ENCODE results near the gene COL12A1.

Gene COL12A1

DNA sequence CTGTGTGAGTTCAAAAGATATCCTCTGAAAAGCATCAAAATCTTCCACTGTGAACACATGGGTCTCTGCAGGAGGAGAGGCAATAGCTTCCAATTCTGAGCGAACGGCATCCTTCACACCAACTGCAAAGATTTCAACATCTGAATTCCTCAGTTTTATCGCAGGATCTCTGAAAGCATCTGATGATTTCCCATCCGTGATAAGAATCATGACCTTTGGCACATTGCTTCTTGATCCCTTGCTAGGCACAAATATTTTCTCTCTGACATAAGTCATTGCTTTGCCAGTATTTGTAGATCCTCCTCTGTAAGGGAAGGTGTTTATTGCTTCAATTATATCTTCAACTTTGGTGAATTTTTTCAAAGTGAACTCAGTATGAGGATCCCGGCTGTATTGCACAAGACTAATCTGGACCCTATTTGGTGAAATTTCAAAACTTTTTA lies 22.7 kb downstream of the COL12A1 start:
- no peak for DNase-seq (ENCODE audit: insufficient read length, low spot score)
- FAIRE-seq = no peak

DNA sequence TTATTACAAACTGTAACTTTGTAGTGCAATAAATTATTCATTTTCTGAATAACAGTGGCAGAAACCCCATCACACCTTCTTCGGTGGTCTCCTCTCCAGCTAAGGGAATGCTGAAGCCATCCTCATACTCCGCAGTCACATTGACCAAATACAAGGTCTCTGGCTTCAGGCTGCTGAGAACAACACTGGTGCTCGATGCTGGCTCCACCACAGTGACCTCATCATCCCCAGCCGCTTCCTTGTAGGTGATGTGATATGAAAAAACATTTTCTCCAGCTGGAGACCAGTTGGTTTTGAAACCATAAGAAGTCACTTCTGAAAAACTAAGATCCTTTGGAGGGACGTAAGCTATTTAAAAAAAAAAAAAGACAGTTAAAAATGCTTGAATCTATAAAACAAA lies 25.0 kb downstream of the COL12A1 start:
- no peak for DNase-seq (ENCODE audit: insufficient read length, low spot score)
- no peak for FAIRE-seq

GRCh38 chr6:75178757-75179156 lies 27.1 kb downstream of the COL12A1 start:
- DNase-seq (ENCODE audit: insufficient read length, low spot score) = no peak
- FAIRE-seq = no peak

GRCh38 chr6:75176076-75176582 lies 29.7 kb downstream of the COL12A1 start:
- FAIRE-seq (no peak), DNase-seq (ENCODE audit: insufficient read length, low spot score) (no peak)

GRCh38 chr6:75171986-75172385 lies 33.9 kb downstream of the COL12A1 start:
- FAIRE-seq = no peak
- DNase-seq (ENCODE audit: insufficient read length, low spot score) = no peak

DNA sequence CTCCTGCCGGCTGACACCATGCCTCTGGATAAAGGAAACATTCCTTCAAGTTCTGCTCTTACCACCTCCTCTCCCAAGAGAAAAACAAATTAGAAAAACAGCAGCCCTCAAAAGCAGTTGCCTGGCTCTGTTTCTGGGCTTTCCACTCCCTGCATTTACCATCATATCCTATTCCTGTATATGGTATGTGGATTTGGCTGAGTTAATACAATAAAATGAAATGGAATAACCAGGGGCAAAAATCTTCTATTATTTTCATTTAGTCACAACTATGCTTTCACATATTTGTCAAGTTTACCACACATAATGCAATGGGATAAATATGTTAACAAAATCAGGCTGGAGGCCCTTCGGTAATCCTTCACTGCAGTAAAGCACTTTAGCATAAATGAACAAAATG lies 34.3 kb downstream of the COL12A1 start:
- DNase-seq (ENCODE audit: insufficient read length, low spot score) = no peak
- no peak for FAIRE-seq

DNA sequence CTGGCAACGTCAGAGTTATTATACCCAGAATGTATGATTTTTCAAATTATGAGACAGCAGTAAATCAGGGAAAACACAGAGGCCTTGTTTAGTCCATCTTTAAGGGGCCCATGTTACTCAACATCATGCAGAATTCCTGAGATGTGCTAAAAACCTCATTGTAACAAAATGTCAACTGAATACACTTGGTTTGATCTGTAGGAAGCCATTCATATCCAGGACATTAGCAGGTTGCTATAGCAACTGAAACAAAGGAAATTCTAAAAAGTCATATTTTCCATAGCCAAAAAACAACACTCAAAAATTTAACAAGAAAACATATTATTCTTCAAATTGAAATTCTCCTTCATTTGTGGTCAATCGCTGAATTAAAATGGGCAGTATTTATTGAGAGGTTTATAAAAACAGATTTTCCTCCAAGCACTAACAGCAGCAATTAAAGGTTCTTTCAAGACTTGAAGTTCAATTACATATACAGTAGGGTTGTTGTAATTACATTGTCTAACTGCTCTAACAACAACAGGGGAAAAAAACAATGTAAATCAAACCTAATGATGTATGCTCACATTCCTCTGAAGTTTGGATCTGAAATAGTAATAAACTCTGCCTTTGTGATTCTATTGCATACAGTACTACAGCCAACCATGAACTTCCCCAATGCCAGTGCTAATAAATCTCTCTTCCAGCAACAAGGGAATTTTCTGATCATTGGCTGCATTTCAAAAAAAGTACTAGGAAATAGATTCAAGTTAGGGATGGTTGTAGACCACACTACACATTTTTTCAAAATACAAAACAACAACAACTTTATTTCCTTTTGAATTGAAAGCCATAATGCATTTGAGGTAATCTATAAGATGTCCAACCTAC lies 34.9 kb downstream of the COL12A1 start:
- DNase-seq (ENCODE audit: insufficient read length, low spot score) = no peak
- no peak for FAIRE-seq

- DNase-seq (ENCODE audit: insufficient read length, low spot score) = no peak
- FAIRE-seq = no peak
These were observed 35.9 kb downstream of the COL12A1 start for GRCh38 chr6:75169689-75170586.

- FAIRE-seq = no peak
- DNase-seq (ENCODE audit: insufficient read length, low spot score) = no peak
These were observed 38.0 kb downstream of the COL12A1 start for GRCh38 chr6:75167851-75168250.

DNA sequence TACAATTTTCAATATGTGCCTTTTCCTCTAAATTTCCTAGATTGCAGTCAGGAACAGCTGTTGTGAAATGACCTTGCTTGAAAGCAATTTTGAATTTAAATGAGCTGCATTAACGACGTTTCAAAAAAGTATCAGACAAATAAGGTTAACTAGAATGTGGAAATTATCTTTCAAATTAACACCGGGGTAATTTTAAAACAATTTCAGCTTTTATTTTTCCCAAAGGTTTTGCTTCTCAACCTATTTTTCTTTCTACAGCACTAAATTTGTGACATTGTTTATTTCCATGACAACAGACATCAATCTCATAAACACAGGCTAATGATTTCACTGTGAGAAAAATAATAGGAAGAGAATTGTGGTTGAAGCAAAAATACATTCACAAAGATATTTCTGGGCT lies 38.5 kb downstream of the COL12A1 start:
- DNase-seq (ENCODE audit: insufficient read length, low spot score) (no peak), FAIRE-seq (no peak)

DNA sequence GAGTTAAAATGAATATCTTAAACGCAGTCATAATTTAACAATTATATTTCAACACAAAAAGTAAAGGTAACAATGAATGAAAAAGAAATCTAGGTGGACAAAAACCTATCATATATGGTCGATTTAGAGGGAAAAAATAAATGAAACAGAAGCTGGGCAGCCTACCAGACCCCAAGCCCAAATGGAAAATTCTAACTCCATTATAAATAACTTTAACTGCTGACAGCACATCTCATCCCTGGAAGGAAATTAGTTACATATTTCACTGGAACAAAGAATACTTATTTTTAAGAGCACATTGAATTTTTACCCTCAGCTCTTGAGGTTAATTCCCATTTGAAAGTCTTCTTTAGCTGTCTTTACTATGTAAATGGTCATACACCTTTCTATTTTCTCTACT lies 39.1 kb downstream of the COL12A1 start:
- DNase-seq (ENCODE audit: insufficient read length, low spot score) (no peak), FAIRE-seq (no peak)

- DNase-seq (ENCODE audit: insufficient read length, low spot score) (no peak), FAIRE-seq (no peak)
These were observed 39.6 kb downstream of the COL12A1 start for GRCh38 chr6:75166236-75166635.

DNA sequence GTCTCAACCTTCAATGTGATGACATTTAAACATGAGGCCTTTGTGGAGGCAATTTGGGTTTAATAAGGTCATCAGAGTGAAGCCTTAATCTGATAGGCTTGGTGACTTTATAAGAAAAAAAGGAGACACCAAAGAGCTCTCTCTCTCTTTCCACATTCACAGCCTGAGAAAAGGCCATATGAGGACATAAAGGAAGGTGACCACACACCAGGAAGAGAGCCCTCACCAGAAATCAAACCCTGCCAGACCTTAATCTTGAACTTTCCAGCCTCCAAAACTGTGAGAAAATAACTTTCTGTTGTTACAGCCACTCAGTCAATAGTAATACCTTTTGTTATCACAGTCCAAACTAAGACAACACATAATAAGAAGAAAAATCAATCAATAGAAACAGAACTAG lies 47.7 kb downstream of the COL12A1 start:
- FAIRE-seq (no peak), DNase-seq (ENCODE audit: insufficient read length, low spot score) (no peak)

DNA sequence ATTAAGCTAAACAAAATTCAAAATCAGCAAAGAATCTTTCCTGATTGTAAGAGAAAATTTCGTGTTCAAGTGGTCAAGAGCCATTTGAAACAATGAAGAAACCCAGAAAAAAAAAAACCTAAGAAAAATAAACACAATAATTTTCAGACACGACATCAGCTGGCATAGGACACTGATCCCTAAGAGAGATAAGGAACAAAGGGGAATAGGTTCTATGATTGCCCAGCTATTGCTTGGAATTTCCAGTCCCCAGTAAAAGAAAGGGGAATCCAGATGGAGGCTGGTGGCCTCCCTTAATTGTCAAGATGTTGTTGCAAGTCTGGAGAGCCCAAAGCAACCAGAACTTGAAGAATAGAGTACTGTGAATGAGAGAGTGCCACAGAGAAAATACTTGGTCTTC lies 48.5 kb downstream of the COL12A1 start:
- FAIRE-seq (no peak), DNase-seq (ENCODE audit: insufficient read length, low spot score) (no peak)

- DNase-seq (ENCODE audit: insufficient read length, low spot score) (no peak), FAIRE-seq (no peak)
These were observed 49.5 kb downstream of the COL12A1 start for GRCh38 chr6:75156186-75156878.

DNA sequence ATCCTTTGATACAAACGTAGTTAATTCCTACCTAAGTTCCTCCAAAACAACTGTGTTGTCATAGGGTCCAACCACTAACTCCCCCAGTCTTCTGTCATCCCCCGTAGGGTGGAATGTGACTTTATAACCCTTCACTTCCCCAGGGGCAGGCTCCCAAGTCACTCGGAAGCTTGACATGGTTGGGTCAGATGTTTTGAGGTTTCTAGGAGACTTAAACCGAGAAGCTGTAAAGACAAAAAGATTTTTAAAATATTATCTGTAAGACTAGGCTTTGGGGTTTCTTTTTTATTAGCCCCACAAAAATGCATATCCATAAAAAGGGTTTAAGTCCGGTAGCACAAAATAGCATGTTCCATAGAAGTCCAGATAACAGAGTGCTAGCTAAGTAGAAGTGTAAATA lies 50.2 kb downstream of the COL12A1 start:
- FAIRE-seq = no peak

GRCh38 chr6:75154973-75155372 lies 50.9 kb downstream of the COL12A1 start:
- no peak for DNase-seq (ENCODE audit: insufficient read length, low spot score)
- no peak for FAIRE-seq

More for the DNA sequence above, 50.2 kb downstream of the COL12A1 start:
- DNase-seq (ENCODE audit: insufficient read length, low spot score) = no peak

- DNase-seq (ENCODE audit: insufficient read length, low spot score) (no peak), FAIRE-seq (no peak)
These were observed 55.0 kb downstream of the COL12A1 start for GRCh38 chr6:75150685-75151412.

DNA sequence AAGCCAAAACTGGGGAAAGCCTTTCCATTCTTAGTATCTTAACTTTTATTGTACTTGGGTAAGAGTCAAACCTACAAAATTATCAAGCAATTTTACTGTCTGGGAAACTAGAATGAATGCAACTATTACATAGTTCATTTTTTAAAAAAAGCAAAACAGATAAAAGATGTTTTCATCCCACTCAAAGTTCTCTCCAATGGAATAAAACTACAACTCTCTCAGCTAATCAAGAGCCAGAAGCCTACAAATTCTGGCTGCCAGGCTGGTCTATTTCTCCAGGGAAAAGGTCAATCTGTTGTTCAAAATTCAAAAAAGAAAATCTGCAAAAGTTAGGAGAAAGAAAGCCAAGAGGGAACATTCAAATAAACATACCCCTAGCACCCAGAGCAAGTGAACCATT lies 56.2 kb downstream of the COL12A1 start:
- FAIRE-seq (no peak), DNase-seq (ENCODE audit: insufficient read length, low spot score) (no peak)

- no peak for DNase-seq (ENCODE audit: insufficient read length, low spot score)
- no peak for FAIRE-seq
These were observed 56.6 kb downstream of the COL12A1 start for GRCh38 chr6:75149240-75149639.

All from GM19239 (cell line).